ENCODE data around the gene IL17RE.
"Not testable (repeated sequence)": the region's sequence is repeated elsewhere in the genome, so short reads cannot be mapped to it uniquely, and the experiment has no call there.

Gene IL17RE

GRCh38 chr3:9902372-9903237 is at the start of gene IL17RE:
Gene IL17RE (plus strand): TSS chr3:9902848. CDS start chr3:9902933, 85 bp downstream.
- no peak for DNase-seq

- not testable (repeated sequence) for DNase-seq
Observed at GRCh38 chr3:9854291-9854940, 48.2 kb upstream of the IL17RE start.

- DNase-seq = no peak
Observed at GRCh38 chr3:9855594-9855993, 47.1 kb upstream of the IL17RE start.

GRCh38 chr3:9859530-9860025 is 43.1 kb upstream of the IL17RE start:
- DNase-seq = no peak

GRCh38 chr3:9861201-9861600 is 41.4 kb upstream of the IL17RE start:
- DNase-seq = no peak

GRCh38 chr3:9861626-9862130 is 41.0 kb upstream of the IL17RE start:
- DNase-seq = no peak

- DNase-seq = peak; percentile 35
Observed at GRCh38 chr3:9862391-9863057, 40.1 kb upstream of the IL17RE start.

- no peak for DNase-seq
Observed at GRCh38 chr3:9863058-9863772, 39.4 kb upstream of the IL17RE start.

GRCh38 chr3:9864200-9864927 is 38.3 kb upstream of the IL17RE start:
- no peak for DNase-seq

- not testable (repeated sequence) for DNase-seq
Observed at GRCh38 chr3:9865125-9865637, 37.5 kb upstream of the IL17RE start.

- DNase-seq = no peak
Observed at GRCh38 chr3:9866639-9867038, 36.0 kb upstream of the IL17RE start.

GRCh38 chr3:9867106-9867505 is 35.5 kb upstream of the IL17RE start:
- no peak for DNase-seq

GRCh38 chr3:9869955-9870354 is 32.7 kb upstream of the IL17RE start:
- DNase-seq = no peak

- DNase-seq = no peak
Observed at GRCh38 chr3:9870978-9871377, 31.7 kb upstream of the IL17RE start.

GRCh38 chr3:9872067-9872466 is 30.6 kb upstream of the IL17RE start:
- not testable (repeated sequence) for DNase-seq

- no peak for DNase-seq
Observed at GRCh38 chr3:9875448-9875847, 27.2 kb upstream of the IL17RE start.

GRCh38 chr3:9876255-9876654 is 26.4 kb upstream of the IL17RE start:
- not testable (repeated sequence) for DNase-seq

- no peak for DNase-seq
Observed at GRCh38 chr3:9876991-9877390, 25.7 kb upstream of the IL17RE start.

GRCh38 chr3:9878700-9879099 is 23.9 kb upstream of the IL17RE start:
- DNase-seq = no peak

- DNase-seq = no peak
Observed at GRCh38 chr3:9879830-9880549, 22.7 kb upstream of the IL17RE start, which contains the start of gene CIDEC. Gene CIDEC (minus strand): TSS chr3:9880253. CDS start chr3:9878486, 1,767 bp downstream.

GRCh38 chr3:9881441-9881840 is 21.2 kb upstream of the IL17RE start:
- no peak for DNase-seq

Data from CD4-positive, alpha-beta T cell treated with Interleukin-12 subunit alpha and Interleukin-12 subunit beta, for 1 hour (primary cell).